ENCODE data around the gene C22orf15.

- no peak for TF ChIP-seq CTCF (IDR thresholded peaks at IDR 0.05; ENCODE audit: poor library complexity)
- no peak for TF ChIP-seq EZH2phosphoT487 (IDR thresholded peaks at IDR 0.05; ENCODE audit: low read depth, severe bottlenecking, unreplicated experiment)
These were observed 18.8 kb upstream of the C22orf15 start for GRCh38 chr22:23744001-23744400.

Measured in hepatocyte (in vitro differentiated cells).